ENCODE results near the gene NUP188.

NUP188 gene

GRCh38 chr9:129005336-129005997 lies 58.0 kb downstream of the NUP188 start:
- DNase-seq (ENCODE audit: low read depth in 1 of 2, low spot score in 1 of 2): no peak

GRCh38 chr9:129006328-129007034 lies 59.0 kb downstream of the NUP188 start:
- DNase-seq (ENCODE audit: low read depth in 1 of 2, low spot score in 1 of 2): peak in 1 of 2 donors; percentile 41

GRCh38 chr9:129007035-129007765 lies 59.7 kb downstream of the NUP188 start:
- no peak for DNase-seq (ENCODE audit: low read depth in 1 of 2, low spot score in 1 of 2)

- DNase-seq (ENCODE audit: low read depth in 1 of 2, low spot score in 1 of 2): no peak
Measured at GRCh38 chr9:129007766-129008468, 60.4 kb downstream of the NUP188 start.

GRCh38 chr9:129008469-129008965 lies 61.0 kb downstream of the NUP188 start:
- DNase-seq (ENCODE audit: low read depth in 1 of 2, low spot score in 1 of 2): no peak

- DNase-seq (ENCODE audit: low read depth in 1 of 2, low spot score in 1 of 2): no peak
Measured at GRCh38 chr9:129008986-129009583, 61.6 kb downstream of the NUP188 start.

- DNase-seq (ENCODE audit: low read depth in 1 of 2, low spot score in 1 of 2): no peak
Measured at GRCh38 chr9:129009584-129010141, 62.2 kb downstream of the NUP188 start.

GRCh38 chr9:129010267-129010975 lies 62.9 kb downstream of the NUP188 start:
- no peak for DNase-seq (ENCODE audit: low read depth in 1 of 2, low spot score in 1 of 2)

GRCh38 chr9:129011170-129011569 lies 63.7 kb downstream of the NUP188 start:
- DNase-seq (ENCODE audit: low read depth in 1 of 2, low spot score in 1 of 2): no peak

GRCh38 chr9:129011761-129012181 lies 64.3 kb downstream of the NUP188 start:
- DNase-seq (ENCODE audit: low read depth in 1 of 2, low spot score in 1 of 2): no peak

- no peak for DNase-seq (ENCODE audit: low read depth in 1 of 2, low spot score in 1 of 2)
Measured at GRCh38 chr9:129012343-129012742, 64.8 kb downstream of the NUP188 start.

GRCh38 chr9:129012893-129013448 lies 65.5 kb downstream of the NUP188 start:
- no peak for DNase-seq (ENCODE audit: low read depth in 1 of 2, low spot score in 1 of 2)

- DNase-seq (ENCODE audit: low read depth in 1 of 2, low spot score in 1 of 2): no peak
Measured at GRCh38 chr9:129013674-129014073, 66.2 kb downstream of the NUP188 start.

GRCh38 chr9:129014124-129014523 lies 66.6 kb downstream of the NUP188 start:
- DNase-seq (ENCODE audit: low read depth in 1 of 2, low spot score in 1 of 2): no peak

- no peak for DNase-seq (ENCODE audit: low read depth in 1 of 2, low spot score in 1 of 2)
Measured at GRCh38 chr9:129014608-129015007, 67.1 kb downstream of the NUP188 start.

- no peak for DNase-seq (ENCODE audit: low read depth in 1 of 2, low spot score in 1 of 2)
Measured at GRCh38 chr9:129021091-129021490, 73.6 kb downstream of the NUP188 start.

GRCh38 chr9:129022037-129022436 lies 74.5 kb downstream of the NUP188 start:
- DNase-seq (ENCODE audit: low read depth in 1 of 2, low spot score in 1 of 2): no peak

- DNase-seq (ENCODE audit: low read depth in 1 of 2, low spot score in 1 of 2): no peak
Measured at GRCh38 chr9:129023036-129023907, 75.8 kb downstream of the NUP188 start.

- DNase-seq (ENCODE audit: low read depth in 1 of 2, low spot score in 1 of 2): no peak
Measured at GRCh38 chr9:129023908-129024233, 76.4 kb downstream of the NUP188 start.
